Kidney (tissue), 14 donors: ENCODE results near the gene FGF8. TPM values are rescaled to one million over a fixed set of nuclear protein-coding genes. Genes with fewer than 3 reads are reported as not detected.

Experiments
- DNase-seq, 5 donors: peaks; one replicate each; pipeline ENCODE4 v3.0.0-alpha.2; 2013 to 2020
- FAIRE-seq: peaks from 2 replicates; lab custom pipeline; 2012; peaks lifted over from hg19 to GRCh38; lab: Jason Lieb, UNC
- H3K27ac ChIP-seq, 2 donors: one replicate each; pipeline ENCODE4 v1.7.0; 2013; ENCODE audit warnings: low read depth in 2 of 2, low read length in 2 of 2, inconsistent platforms in 1 of 2
- H3K27me3 ChIP-seq: one replicate; pipeline ENCODE4 v1.7.1; 2013; ENCODE audit warnings: low read length, inconsistent platforms; ENCODE audit not compliant: control insufficient read depth, insufficient read depth
- H3K36me3 ChIP-seq, 3 donors: one replicate each; pipeline versions ENCODE4 v1.7.0 to v1.7.1; 2013; ENCODE audit warnings: low read length in 3 of 3, control low read depth in 1 of 3, inconsistent platforms in 1 of 3; ENCODE audit not compliant: insufficient read depth in 3 of 3, control insufficient read depth in 2 of 3
- H3K4me1 ChIP-seq, 3 donors: one replicate each; pipeline versions ENCODE4 v1.7.0 to v1.7.1; 2013; ENCODE audit warnings: low read length in 3 of 3, inconsistent platforms in 1 of 3, low read depth in 1 of 3; ENCODE audit not compliant: control insufficient read depth in 2 of 3, insufficient read depth in 2 of 3
- H3K4me3 ChIP-seq, 3 donors: one replicate each; pipeline versions ENCODE4 v1.7.0 to v1.8.1; 2013; ENCODE audit warnings: low read length in 3 of 3, control low read depth in 1 of 3, inconsistent platforms in 1 of 3
- H3K9ac ChIP-seq, 3 donors: one replicate each; pipeline versions ENCODE4 v1.7.0 to v1.7.1; 2013; ENCODE audit warnings: low read length in 3 of 3, control low read depth in 1 of 3, inconsistent platforms in 1 of 3
- H3K9me3 ChIP-seq, 3 donors: one replicate each; pipeline versions ENCODE4 v1.7.0 to v1.7.1; 2013; ENCODE audit warnings: low read length in 3 of 3, control low read depth in 1 of 3, inconsistent platforms in 1 of 3; ENCODE audit not compliant: control insufficient read depth in 2 of 3, insufficient read depth in 1 of 3
- intact Hi-C: fragments of 100-400 bp; cut with DNase I; formaldehyde crosslinking; loops from one replicate; pipeline ENCODE4 v1.11.1; 2022
- polyA plus RNA-seq: library from polyadenylated mRNA; stranded (reverse); fragments of 350-450 nt; fragmentation: Illumina TruSeq; extraction: RNeasy Lipid Tissue Mini Kit (QIAGEN cat#74804); gene quantifications from one replicate; pipeline ENCODE4 v1.2.3, GENCODE V29; 2014; ENCODE audit warnings: low read depth, low replicate concordance; ENCODE audit not compliant: insufficient read depth
- total RNA-seq: library from RNA; stranded (reverse); fragmentation: NEBNext Ultra II Directional; extraction: Animal tissue kit (Norgen Biotek cat#: 25700); gene quantifications from one replicate; pipeline ENCODE4 v1.2.1, GENCODE V29; 2021
- TF ChIP-seq, protein P1 (sequence below): IDR thresholded peaks from 3 replicates; pipeline ENCODE4 v1.5.1; 2012; ENCODE audit warnings: mild to moderate bottlenecking, moderate library complexity, borderline replicate concordance; ENCODE audit not compliant: insufficient read depth; ENCODE audit errors: extremely low read depth
- donor health status: control.
- donor health status: control.
- donor health status: control.
- donor health status: control.
- donor health status: control.
- donor health status: DM: yes; HTN: yes; CAD: no.
- donor health status: Normal renal cell carcinoma (clear cell type).

Gene FGF8
- total and polyA plus RNA-seq, 2 donors from 2014 or later = not detected

DNA sequence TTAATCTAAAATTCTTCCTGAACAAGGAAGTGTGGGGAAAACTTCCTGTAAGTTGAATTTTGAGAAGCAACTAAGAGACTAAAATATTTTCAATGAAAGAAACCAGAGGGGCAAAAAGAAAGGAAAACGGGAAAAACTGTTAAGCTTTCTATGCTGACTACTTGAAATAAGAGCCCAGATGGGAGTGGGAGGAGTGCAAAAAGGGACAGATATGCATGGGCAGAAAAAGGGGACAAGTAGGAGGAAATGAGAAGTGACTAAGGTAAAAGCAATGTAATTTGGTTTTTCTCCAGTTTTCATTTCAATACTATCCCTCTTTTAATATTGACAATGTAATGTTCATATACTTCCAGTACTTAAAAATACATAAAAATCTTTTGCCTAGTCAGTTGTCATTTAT lies 31.2 kb upstream of the FGF8 start:
- no peaks in the 10 kb centered on the region for H3K27me3 ChIP-seq
- intact Hi-C loops = no loop called here
- FAIRE-seq (no peak), DNase-seq (no peak)
- H3K4me1 ChIP-seq = no peaks in the 10 kb centered on the region
- no peak overlapping the region for H3K9ac ChIP-seq
- H3K4me3 ChIP-seq = no peak overlapping the region
- no peaks in the 10 kb centered on the region for H3K9me3 ChIP-seq
- TF ChIP-seq, protein P1, sequence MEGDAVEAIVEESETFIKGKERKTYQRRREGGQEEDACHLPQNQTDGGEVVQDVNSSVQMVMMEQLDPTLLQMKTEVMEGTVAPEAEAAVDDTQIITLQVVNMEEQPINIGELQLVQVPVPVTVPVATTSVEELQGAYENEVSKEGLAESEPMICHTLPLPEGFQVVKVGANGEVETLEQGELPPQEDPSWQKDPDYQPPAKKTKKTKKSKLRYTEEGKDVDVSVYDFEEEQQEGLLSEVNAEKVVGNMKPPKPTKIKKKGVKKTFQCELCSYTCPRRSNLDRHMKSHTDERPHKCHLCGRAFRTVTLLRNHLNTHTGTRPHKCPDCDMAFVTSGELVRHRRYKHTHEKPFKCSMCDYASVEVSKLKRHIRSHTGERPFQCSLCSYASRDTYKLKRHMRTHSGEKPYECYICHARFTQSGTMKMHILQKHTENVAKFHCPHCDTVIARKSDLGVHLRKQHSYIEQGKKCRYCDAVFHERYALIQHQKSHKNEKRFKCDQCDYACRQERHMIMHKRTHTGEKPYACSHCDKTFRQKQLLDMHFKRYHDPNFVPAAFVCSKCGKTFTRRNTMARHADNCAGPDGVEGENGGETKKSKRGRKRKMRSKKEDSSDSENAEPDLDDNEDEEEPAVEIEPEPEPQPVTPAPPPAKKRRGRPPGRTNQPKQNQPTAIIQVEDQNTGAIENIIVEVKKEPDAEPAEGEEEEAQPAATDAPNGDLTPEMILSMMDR = no peak
- H3K36me3 ChIP-seq = peaks cover 8 to 58% (median 24%) of the 10 kb centered on the region in 3 donors
- no peak overlapping the region for H3K27ac ChIP-seq

DNA sequence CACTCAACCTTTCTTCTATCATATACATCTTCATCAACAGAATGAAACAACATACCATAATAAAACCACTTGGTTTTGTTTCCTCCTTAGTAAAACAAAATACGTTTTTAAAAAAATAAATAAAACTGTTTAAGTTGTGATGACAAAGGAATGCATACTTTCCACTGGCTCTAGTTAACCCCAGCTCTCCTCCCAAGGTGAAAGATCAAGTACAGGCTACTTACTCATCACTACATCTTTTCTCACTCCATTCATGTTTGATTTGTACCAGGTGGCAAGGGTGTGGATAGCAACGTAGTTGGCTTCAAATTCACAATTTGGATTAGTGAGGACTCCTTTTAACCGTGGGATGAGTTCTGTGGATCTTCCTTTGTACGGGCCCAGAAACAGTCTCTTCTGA lies 27.6 kb upstream of the FGF8 start:
- H3K27ac ChIP-seq = no peak overlapping the region
- DNase-seq = no peak

DNA sequence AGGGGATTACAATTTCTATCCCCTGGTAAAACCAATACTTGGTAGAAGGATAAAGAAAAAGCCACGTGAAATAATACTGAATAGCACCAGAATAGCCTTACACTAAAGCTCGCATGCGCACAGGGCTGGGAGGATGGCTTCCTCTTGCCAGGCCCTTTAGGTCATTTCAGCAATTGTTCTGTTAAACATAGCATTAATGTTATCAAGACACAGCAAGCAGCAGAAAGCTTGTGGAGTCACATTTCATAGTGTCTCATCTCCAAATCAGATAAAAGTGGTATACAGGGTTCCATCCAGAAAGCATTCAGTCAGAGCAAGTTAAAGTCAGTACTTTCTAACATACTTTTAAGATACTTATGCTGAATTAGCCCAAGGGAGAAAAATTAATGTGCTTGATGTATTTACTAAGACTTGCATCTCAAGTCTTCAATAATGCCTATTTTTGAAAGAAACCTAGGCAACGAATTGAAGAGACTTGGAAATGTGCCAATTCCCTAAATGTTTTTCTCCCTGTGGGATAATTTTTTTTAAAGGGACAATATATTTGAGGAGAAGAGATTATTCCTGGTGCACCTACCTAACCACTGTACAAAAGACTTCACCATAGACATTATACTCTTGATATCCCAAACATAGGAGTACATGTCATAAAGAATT lies 21.6 kb upstream of the FGF8 start:
- H3K27me3 ChIP-seq = no peaks in the 10 kb centered on the region
- H3K4me1 ChIP-seq = no peaks in the 10 kb centered on the region
- H3K9ac ChIP-seq = no peak overlapping the region
- H3K27ac ChIP-seq = no peak overlapping the region
- intact Hi-C loops = no loop called here
- no peak for DNase-seq
- peaks cover 27 to 68% (median 40%) of the 10 kb centered on the region in 3 donors for H3K36me3 ChIP-seq
- TF ChIP-seq, protein P1 = no peak
- H3K4me3 ChIP-seq = no peak overlapping the region
- FAIRE-seq = no peak
- no peaks in the 10 kb centered on the region for H3K9me3 ChIP-seq

More for the DNA sequence above, 27.6 kb upstream of the FGF8 start:
- Histone ChIP-seq H3K27me3 (no peaks in the 10 kb centered on the region), H3K36me3 (peaks cover 16 to 60% (median 28%) of the 10 kb centered on the region in 3 donors), H3K9ac (no peak overlapping the region), H3K4me1 (no peaks in the 10 kb centered on the region), H3K4me3 (no peak overlapping the region), H3K9me3 (no peaks in the 10 kb centered on the region)
- FAIRE-seq = no peak
- TF ChIP-seq, protein P1 = no peak
- intact Hi-C loops = no loop called here

DNA sequence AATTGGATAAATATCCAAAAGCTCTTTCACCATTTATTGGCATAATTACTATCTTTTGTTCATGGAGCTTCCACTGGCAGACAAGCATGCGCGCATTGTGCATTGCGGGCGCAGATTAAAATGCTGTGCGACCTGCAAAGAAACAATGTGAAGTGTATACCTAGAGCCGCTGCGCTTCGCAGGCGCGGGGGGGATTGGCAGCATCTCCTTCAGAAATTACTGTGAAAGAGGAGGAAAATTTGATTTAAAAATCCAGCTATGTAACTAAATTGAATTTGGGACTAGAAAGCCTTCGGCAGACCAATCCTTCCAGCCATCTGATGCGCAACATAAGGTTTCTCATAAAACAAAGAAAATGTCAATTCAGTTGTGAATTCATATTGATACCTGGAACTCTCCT lies 17.6 kb upstream of the FGF8 start:
- Histone ChIP-seq H3K4me1 (no peaks in the 10 kb centered on the region), H3K27me3 (no peaks in the 10 kb centered on the region), H3K9me3 (no peaks in the 10 kb centered on the region), H3K36me3 (peaks cover 21 to 64% (median 40%) of the 10 kb centered on the region in 3 donors), H3K4me3 (no peak overlapping the region), H3K27ac (no peak overlapping the region), H3K9ac (no peak overlapping the region)
- intact Hi-C loops = no loop called here
- FAIRE-seq = no peak
- TF ChIP-seq, protein P1 = no peak
- no peak for DNase-seq
